Stimulated activated CD4-positive, alpha-beta T cell treated with anti-CD3 and anti-CD28 coated beads, Interleukin-1b, Interleukin-23, amount 100 ng/mL, for 24 hours (primary cell): ENCODE measurements around the gene AKNA.

Experiments used
- DNase-seq, 4 experiments: peaks; one replicate each; pipeline ENCODE4 v3.0.0-alpha.2; 2020; ENCODE audit warnings: low read depth in 4 of 4, low spot score in 1 of 4

AKNA gene

GRCh38 chr9:114387680-114388356 lies at the start of gene AKNA:
AKNA (minus strand) TSS chr9:114387982; CDS start chr9:114381333, 6,649 bp downstream.
- peak; percentile 47 to 75 (median 60) for DNase-seq

- no peak for DNase-seq
Measured at GRCh38 chr9:114437401-114437893, 49.7 kb upstream of the AKNA start.

- no peak for DNase-seq
Measured at GRCh38 chr9:114434878-114435311, 47.1 kb upstream of the AKNA start.

DNA sequence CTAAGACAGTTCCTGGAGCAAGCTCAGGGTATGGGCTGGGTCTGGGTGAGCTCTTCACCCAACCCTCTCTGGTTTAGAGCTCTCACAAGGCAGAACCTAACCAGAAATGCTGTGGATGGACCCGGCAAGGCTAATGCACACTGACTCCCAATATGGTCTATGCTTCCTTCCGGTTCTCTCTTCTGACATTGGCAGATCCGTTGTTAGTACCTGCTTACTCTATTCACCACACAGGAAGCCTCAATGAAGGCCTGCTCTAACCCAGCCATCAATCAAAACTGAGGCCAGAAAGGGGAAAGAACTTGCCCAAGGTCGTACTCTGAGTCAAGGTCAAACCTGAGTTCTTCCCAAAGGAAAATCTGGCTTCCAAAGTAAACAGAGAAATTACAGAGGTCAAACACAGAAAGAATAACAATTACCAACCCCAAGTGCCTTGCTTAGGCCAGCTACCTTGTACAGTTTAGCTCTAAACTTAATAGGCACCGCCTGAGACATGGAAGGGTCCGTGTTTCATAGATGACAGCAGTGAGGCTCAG lies 46.0 kb upstream of the AKNA start:
- DNase-seq, result no peak

GRCh38 chr9:114433086-114433485 lies 45.3 kb upstream of the AKNA start:
- no peak for DNase-seq

DNA sequence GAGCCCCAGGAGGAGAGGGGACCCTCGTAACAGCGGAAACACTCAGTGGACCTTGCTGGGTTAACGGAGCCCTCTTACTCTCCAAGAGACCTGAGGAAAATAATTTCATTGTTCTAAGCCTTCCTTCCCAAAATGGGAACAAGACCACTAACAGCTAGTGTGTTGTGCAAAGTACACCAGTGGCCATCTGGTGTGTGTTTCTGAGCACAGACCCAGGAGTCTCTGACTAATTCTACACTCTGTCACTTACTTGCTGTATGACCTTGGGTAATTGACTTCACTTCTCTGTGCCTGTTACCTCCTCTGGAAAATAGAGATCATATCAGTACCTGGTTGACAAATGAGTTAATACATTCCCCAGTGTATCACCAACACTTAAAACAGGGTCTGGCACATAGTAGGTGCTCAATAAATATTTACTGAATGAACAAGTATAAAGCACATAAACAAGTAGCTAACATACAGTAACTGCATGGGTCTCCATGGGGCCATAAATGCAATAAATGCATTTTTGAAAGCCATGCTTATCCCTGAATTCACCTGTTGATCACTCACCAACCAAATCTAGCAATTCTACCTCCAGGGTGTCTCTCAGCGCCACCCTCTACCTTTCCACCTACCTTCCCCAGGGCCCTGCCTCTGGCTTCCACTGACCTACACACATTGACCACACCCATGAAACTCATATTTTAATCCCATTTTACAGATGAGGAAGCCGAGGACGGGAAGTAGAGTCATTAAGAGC lies 44.7 kb upstream of the AKNA start:
- no peak for DNase-seq

- no peak for DNase-seq
Measured at GRCh38 chr9:114431770-114432169, 44.0 kb upstream of the AKNA start.

DNA sequence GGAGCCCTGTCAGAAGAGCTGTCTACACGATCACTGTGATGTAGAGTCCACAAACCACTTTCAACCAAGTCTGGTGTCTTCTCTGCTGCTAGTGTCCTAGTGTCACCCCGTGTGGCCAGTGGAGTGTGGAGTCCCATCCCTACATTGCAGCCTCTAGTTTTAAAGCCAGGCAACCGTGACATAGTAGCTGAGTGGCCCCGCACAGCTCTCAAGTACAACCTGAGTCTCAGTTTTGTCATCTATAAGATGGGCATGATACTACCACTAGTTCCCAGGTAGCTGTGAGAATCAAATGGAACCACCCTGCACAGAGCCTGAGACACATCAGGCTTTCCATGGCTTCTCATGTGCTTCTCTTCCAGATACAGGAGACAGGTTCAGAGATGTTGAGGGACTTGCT lies 43.2 kb upstream of the AKNA start:
- no peak for DNase-seq

DNA sequence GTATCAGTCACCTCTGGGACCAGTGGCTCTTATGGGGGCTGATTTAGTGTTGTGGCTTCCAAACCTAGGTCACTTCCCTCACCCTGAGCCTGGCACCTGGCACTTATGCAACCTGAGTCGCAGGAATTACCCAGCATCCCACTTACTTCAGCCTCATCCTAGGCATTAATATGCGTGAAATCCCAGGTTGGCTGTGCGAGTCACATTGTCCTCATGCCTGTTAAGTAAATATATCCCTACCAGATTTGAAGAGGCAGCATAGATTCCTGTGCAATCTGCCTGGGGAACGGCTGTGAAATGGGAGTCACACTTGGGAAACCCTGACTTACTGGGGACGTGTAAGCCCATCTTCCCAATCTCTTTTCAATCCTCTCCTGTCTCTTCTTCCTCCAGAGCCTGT lies 42.7 kb upstream of the AKNA start:
- no peak for DNase-seq

- DNase-seq, result no peak
Measured at GRCh38 chr9:114429488-114429887, 41.7 kb upstream of the AKNA start.

DNA sequence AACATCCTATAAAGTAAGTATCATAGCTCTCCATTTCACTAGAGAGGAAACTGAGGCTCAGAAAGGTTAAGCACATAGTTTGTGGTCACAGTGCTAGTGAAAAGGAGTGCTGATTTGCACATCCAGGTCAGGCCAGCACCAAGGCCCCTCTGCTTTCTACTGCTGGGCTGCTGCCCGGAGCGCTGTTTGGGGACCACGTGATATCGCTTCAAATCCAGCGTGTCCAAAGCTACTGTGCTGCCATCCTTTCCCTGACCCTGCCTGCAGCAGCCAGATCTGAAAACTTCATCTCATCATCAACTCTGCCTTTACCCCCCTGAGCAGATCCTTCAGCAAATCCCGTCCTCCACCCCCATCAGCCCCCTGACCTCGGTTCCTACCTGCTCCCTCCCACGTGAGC lies 40.7 kb upstream of the AKNA start:
- no peak for DNase-seq

DNA sequence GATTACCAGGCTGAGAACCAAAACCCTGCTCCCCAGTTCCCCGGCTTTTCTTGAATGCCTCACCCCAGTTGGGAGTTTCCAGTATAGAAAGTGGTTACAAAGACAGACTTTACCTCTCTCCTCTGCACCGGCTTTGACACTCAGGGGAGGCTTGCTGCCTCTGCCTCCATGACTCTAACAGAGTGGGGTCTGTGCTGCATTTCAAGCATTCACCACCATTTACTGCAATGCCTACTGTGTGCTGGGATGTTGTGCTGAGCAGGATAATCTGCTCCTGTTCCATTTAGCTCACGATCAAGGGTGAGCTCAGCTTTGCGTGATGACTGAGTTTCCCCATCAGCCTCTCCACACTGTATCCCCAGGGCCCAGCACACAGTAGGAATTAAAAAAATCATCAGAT lies 39.9 kb upstream of the AKNA start:
- no peak for DNase-seq

DNA sequence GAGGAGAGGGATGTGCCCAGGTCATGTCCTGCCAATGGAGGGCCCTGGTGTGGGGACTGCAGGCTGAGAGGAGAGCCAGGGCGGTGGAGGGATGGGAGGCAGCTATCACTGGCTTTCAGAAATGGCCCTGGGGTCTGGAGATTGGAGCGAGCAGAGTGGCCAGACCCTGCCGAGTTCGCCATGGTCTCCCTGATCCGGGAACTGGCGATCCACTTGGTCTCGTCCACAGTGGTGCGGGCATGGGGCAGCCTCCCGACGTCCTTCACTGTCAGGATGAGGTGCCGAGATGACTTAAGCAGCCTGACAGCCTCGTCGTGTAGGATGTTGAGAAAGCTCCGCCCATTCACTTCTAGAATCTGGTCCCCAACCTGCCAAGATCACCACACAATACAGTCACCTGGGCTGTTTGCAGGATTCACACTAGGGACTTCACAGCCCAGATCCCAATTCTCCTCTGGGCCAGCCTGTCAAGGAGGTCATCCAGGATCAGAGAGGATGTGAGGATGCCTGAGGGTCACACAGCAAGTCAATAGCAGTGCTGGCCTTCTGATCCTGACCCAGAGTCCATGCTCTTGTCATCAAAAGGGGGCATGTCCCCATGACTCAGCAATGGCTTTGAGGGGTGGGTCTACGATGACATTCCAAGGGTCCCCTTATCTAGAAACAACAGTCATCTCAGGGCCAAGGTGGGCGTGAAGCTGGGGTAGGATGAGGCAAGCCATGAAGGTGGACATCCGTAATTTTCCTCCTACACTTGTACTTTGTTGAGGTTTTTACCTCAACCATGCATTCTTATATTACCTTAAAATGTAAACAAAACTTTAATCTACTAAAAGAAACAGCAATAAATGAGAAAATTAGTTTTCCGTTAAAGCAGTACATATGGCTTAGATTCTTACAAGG lies 38.5 kb upstream of the AKNA start:
- no peak for DNase-seq

GRCh38 chr9:114425126-114425525 lies 37.3 kb upstream of the AKNA start:
- no peak for DNase-seq

DNA sequence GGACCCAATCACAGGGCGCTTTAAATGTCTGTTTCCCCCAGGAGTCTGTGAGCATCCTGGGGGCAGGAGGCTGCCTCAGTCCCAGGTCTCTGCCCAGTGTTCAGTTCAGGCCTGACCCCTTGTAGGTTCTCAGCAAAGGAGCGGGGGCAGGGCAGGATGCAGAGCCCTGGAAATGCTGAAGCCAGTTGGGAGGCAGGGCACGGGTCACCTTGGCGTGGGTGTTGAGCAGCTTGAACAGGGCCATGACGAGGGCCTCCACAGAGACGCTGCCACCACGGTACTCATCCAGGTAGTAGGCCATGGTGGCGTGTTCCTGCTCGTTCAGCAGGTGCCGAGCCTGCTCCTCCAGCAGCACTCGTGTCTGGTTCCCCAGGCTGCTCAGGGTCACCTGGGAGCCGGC lies 36.3 kb upstream of the AKNA start:
- no peak for DNase-seq

- DNase-seq, result no peak
Measured at GRCh38 chr9:114423181-114423580, 35.4 kb upstream of the AKNA start.

DNA sequence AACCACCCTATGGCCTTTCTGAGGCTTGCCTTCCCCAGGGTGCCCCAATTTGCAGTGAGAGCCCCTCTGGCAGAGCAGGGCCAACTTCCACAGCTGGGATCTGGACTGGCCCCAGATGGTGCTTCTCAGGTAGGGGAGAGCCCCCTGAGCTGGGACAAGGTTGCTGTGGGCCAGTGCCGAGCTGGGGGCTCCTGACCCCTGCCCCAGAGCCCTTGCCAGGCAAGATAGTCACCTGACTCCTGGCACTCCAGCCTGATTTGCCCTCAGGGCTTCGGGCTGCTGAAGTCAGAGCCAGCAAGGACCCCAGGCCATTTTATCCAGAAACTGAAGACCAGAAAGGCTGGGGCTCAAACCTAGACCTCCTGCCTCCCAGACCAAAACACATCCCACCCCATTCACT lies 33.4 kb upstream of the AKNA start:
- no peak for DNase-seq

DNA sequence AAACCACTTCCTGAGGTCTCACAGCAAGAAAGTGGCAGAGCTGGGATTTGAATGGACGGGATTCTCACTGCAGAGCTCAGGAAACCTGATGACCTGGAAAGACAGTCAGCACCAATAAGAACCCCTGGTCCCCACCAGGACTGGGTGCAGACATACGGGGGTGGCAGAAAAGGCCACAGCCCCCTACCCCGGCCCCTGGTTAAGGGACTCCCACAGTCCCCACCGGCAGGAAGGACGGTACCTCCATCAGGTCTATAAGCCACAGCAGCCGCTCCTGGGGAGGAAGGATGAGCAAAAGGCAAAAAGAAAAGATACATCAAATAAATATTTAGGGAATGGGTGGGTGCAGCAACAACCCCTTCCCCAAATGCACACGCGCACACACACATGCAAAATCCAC lies 32.0 kb upstream of the AKNA start:
- no peak for DNase-seq

- no peak for DNase-seq
Measured at GRCh38 chr9:114418053-114418452, 30.3 kb upstream of the AKNA start.

- no peak for DNase-seq
Measured at GRCh38 chr9:114417511-114417910, 29.7 kb upstream of the AKNA start.

DNA sequence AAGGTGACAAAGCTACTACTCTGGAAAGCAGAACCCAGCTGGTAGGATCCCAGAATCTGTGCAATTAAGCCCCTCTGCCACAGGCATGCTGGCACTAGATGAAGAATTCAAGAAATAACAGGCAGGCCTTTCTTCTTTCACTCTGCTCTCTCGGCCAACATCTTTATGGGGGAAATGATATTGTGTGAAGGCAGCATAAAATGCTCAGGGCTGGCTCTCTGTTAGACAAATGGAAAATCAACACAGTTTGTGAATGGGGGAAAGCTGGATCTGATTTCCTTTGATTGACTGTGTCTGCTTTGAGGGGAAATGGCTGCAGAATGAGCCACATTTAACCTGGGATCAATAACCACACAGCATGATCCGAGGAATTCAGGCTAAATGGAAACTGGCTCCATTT lies 29.1 kb upstream of the AKNA start:
- DNase-seq, result no peak
